ENCODE results near the gene CACTIN.
"Not testable (repeated sequence)": the region's sequence is repeated elsewhere in the genome, so short reads cannot be mapped to it uniquely, and the experiment has no call there.

Gene CACTIN

DNA sequence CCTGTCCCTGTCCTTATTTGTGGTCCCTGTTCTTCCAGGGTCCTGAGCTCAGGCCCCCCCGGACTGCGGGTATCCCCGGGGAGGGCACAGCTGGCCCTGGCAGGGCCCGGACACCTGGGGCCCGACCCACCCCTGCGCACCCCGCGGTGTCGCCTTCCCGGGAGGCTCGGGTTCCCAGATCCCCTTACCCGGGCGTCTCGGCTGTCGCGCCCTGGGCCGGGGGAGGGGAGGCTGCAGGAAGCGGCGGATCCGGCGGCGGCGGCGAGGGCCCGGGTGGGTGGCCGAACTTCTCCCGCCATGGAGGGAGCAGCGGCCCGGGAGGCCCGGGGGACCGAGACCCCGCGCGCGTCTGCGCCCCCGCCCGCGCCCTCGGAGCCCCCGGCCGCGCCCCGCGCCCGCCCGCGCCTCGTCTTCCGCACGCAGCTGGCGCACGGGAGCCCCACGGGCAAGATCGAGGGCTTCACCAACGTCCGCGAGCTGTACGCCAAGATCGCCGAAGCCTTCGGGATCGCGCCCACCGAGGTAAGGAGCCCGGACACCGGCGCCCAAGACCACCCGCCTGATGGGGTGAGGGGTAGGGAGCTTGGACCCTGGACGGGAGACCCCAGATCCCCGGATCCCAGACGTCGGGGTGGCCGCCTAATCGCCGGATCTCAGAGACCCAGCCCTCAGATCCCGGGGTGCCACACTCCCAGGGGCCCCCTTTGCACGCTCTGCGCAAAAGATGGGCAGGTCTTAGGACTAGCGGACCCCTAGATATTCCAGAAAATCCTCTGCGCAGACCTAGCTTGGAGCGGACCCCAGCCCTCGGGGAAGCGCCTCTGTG is 41.1 kb downstream of the CACTIN start, which contains the start of gene GIPC3:
Gene GIPC3, plus strand, starts transcription at position 178 of the 826 bp plus-strand sequence. Its CDS starts 120 bp downstream, at position 298.
- DNase-seq: no peak

DNA sequence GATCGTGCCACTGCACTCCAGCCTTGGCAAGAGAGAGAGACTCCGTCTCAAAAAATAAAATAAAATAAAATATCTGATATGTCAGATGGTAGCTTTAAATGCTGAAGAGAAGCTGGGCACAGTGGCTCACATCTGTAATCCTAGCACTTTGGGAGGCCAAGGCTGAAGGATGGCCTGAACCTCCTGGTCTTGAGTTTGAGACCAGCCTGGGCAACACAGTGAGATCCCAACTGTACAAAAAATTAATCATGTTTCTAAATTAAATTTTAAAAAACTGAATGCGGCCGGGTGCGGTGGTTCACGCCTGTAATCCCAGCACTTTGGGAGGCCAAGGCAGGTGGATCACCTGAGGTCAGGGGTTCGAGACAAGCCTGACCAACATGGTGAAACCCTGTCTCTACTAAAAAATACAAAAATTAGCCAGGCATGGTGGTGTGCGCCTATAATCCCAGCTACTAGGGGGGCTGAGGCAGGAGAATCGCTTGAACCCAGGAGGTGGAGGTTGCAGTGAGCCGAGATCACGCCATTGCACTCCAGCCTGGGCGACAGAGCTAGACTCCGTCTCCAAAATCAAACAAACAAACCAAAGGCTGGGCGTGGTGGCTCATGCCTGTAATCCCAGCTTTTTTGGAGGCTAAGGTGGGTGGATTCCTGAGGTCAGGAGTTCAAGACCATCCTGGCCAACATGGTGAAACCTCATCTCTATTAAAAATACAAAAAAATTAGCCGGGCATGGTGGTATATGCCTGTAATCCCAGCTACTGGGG is 42.4 kb downstream of the CACTIN start:
- DNase-seq: not testable (repeated sequence)

DNA sequence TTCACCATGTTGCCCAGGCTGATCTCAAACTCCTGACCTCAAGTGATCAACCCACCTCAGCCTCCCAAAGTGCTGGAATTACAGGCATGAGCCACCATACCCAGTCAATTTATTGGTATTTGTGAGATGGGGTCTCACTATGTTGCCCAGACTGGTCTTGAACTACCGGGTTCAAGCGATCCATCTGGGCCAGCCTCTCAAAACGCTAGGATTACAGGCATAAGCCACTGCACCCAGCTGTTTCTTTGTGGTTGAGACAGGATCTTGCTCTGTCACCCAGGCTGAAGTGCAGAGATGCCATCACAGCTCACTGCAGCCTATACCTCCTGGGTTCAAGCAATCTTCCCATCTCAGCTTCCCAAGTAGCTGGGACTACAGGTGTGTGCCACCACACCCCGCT is 44.8 kb downstream of the CACTIN start:
- DNase-seq: not testable (repeated sequence)

GRCh38 chr19:3580156-3580934 is 46.2 kb downstream of the CACTIN start:
- no peak for DNase-seq

DNA sequence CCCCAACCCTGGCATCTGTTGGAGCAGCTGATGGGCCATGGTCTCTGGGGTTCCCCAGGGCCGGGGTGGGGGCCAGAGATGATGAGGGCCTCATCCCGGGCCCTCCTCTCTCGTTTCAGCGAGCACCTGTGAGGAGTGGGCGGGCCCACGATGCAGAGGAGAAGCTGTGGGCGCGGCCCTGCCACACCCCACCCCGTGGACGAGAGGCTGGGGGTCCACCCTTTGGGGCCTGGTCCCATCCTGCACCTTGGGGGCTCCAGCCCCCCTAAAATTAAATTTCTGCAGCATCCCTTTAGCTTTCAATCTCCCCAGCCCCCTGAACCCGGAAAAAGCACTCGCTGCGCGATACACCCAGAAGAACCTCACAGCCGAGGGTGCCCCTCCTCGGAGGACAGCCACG is 48.2 kb downstream of the CACTIN start:
- no peak for DNase-seq

- DNase-seq: no peak
These were observed 48.8 kb downstream of the CACTIN start for GRCh38 chr19:3577723-3578344.

DNA sequence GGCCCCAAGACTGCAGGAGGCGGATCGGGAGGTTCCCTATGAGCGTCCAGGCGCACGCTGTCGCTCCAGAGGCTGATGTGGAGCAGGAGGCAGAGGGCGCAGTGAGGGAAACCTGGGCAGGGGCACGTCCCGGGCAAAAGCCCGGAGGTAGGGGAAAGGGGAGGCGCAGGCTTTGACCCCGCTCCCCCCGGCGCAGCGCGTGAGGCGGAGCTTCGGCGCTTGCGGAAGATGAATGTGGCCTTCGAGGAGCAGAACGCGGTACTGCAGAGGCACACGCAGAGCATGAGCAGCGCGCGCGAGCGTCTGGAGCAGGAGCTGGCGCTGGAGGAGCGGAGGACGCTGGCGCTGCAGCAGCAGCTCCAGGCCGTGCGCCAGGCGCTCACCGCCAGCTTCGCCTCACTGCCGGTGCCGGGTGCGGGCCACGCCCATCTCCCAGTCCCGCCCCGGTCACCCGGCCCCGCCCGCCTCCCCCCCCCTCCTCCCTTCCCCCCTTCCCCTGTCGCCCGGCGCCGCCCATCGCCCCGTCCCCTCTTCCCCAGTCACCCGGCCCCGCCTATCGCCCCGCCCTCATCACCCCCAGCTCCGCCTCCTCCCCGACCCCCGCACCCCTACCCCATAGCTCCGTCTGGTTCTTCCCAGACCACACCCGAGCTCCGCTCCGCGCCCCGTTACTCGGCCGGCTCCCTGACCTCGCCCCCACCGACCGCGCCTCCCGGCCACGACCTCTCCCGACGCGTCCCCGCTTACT is 49.7 kb downstream of the CACTIN start:
- DNase-seq: no peak

GRCh38 chr19:3575949-3576673 is 50.5 kb downstream of the CACTIN start:
- no peak for DNase-seq

GRCh38 chr19:3575260-3575741 is 51.3 kb downstream of the CACTIN start:
- DNase-seq: peak in 1 of 2 experiments; percentile 17

DNA sequence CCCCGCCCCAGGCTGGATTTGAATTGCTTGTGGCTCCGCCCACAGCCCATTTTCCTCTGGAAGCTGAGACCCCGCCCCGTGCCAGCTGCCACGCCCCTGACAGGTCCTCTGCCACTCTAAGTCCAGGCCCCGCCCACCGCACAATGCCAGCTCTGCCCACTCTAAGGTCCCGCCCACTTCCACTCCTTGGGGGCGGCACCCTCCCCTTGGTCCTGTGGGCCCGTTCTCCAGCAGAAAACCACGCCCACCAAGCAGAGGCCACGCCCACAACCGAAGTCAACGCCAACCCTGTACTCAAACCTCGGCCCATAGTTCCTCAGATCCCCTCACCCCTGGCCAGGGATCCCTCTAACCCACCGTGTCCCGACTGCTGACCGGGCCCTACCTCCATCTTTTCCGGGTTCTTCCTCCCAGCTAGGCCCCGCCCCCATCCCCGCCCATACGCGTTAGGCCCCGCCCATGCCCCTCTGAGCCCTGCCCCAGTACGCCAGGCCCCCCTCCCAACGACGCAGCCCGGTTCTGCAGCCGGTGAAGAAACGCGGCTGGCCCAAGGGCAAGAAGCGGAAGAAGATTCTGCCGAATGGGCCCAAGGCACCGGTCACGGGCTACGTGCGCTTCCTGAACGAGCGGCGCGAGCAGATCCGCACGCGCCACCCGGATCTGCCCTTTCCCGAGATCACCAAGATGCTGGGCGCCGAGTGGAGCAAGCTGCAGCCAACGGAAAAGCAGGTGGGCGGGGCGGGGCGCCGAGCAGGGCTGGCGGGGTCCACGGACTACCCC is 52.5 kb downstream of the CACTIN start:
- DNase-seq: peak; percentile 73 to 92

- DNase-seq: no peak
These were observed 53.3 kb downstream of the CACTIN start for GRCh38 chr19:3573162-3573857.

DNA sequence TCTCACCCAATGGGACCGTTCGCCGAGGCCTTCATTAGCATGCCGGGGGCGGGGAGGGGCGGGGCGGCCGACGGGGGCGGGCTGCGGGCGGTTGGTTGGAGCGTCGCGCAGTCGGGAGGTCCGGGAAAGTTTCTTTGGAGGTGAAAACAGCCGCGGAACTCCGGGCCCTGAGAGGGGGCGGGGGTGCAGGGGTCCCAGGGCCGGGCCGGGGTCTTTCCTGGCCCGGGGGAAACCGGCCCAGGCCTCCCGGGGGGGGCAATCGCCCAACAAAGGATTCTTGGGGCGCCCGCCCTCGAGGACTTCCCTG is 53.8 kb downstream of the CACTIN start, which contains the start of gene HMG20B:
Gene HMG20B, plus strand, starts transcription at position 90 of the 307 bp plus-strand sequence. CDS start 366 bp downstream, outside the sequence.
- no peak for DNase-seq

GRCh38 chr19:3572132-3572854 is 54.3 kb downstream of the CACTIN start:
- DNase-seq: peak; percentile 91 to 99

DNA sequence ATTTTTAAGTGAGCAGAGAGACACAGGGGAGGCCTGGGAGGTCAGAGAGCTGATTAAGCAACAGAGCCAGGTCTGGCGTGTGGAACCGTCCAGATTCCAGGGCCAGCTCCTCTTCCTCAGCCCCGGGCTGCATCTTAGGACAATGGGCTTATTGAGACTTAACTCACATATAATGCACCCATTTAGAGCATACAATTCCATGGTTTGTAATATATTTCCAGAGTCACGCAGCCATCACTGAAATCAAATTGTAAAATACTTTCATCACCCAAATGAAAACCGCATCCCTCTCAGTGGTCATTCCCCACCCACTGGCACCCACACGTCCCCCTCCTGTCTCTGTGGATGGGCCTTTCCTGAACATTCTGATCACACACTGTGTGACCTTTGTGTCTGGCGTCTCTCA is 56.0 kb downstream of the CACTIN start:
- no peak for DNase-seq

DNA sequence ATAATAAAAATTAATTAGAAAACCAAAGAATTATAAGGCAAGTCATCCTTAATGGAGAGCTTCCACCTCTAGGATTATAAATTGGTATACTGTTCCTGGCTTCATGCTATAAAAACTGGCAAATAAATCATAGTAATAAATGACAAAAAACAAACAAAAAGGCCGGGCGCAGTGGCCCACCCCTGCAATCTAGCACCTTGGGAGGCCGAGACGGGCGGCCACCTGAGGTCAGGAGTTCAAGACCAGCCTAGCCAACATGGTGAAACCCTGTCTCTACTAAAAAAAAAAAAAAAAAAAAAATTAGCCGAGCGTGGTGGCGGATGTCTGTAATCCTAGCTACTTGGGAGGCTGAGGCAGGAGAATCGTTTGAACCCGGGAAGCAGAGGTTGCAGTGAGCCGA is 56.5 kb downstream of the CACTIN start:
- not testable (repeated sequence) for DNase-seq

DNA sequence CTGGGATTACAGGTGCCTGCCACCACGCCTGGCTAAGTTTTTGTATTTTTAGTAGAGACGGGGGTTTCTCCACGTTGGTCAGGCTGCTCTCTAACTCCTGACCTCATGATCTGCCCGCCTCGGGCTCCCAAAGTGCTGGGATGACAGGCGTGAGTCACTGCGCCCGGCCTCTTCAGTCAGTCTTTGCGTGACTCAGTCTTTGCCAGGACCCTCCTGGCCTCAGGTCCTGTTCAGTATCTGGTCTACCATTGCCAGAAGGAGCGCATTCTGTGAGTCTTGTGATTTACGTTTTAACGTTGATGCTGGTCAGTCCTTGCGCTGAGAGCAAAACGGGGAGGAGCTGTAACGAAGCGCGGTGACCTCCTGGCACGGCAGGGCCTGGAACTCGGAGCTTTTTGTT is 61.5 kb downstream of the CACTIN start:
- DNase-seq: no peak

GRCh38 chr19:3563709-3564524 is 62.7 kb downstream of the CACTIN start:
- DNase-seq: no peak

All from SW 1271 (cell line).